NCI-H524 (cell line): Measurements from ENCODE around the gene NUDT7.
A peak's percentile ranks its signal among the peaks of the same experiment; 100 is the strongest.

Source experiments
- DNase-seq, 2 experiments: peaks; one replicate each; lab custom pipeline; 2025; lab: John Stamatoyannopoulos, UW

The NUDT7 gene

GRCh38 chr16:77722309-77723107, at the start of gene NUDT7:
Gene NUDT7, plus strand, starts transcription at chr16:77722514. Its CDS starts 69 bp downstream, at chr16:77722583.
- peak; percentile 94 to 97 for DNase-seq

GRCh38 chr16:77674888-77675287, 47.4 kb upstream of the NUDT7 start:
- no peak for DNase-seq

GRCh38 chr16:77675464-77676324, 46.6 kb upstream of the NUDT7 start:
- DNase-seq = peak; percentile 85 to 91

DNA sequence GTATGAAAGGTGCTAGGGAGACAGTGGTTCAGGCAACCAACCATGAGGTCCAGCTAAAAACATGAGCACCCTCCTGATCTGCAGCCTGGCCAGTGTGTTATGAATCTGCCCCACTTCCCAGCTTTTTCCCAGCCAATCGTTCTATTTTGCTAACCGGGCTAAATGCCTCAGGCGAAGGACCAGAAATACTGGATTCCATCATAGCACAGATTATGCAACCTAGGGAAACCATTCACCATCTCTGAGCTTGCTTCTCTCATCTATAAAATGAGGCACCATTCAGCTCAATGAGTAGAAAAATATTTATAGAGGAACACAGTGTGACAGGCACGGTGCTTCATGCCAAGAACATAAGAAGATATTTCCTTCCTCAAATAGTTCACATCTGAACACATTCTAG, 45.2 kb upstream of the NUDT7 start:
- no peak for DNase-seq

DNA sequence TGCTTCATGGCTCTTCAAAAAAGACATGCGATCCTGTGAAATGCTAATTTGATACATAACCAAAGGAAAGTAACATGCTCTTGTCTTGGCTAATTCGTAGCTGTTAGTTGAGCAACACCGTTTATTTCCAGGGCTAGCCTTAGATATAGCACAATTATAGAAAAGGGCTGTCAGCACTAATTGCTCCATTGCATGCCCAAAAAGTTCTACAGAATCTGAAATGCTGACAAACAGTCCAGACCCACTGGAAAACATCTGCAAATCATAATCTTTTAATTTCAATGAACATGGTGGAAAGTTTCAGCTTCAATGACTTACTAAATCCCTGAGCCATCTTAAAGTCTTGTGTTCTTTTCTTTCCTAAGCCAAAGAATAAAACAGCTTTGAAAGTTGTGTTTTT, 42.9 kb upstream of the NUDT7 start:
- no peak for DNase-seq

DNA sequence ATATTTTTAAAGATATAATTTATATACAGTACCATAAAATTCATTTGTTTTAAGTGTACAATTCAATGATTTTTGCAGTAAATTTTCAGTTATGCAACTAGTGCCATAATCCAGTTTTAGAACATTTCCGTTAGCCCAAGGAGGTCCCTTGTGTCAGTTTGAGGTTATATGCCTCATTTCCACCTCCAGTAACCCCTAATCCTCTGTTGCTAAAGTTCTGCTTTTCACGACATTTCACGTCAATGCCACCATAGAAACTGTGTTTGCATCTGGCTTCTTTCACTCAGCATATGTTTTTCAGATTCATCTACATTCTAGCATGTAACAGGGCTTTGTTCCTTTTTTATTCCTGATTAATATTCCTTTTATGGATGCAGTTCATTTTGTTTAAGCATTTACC, 42.4 kb upstream of the NUDT7 start:
- DNase-seq = no peak

GRCh38 chr16:77680496-77680895, 41.8 kb upstream of the NUDT7 start:
- no peak for DNase-seq

DNA sequence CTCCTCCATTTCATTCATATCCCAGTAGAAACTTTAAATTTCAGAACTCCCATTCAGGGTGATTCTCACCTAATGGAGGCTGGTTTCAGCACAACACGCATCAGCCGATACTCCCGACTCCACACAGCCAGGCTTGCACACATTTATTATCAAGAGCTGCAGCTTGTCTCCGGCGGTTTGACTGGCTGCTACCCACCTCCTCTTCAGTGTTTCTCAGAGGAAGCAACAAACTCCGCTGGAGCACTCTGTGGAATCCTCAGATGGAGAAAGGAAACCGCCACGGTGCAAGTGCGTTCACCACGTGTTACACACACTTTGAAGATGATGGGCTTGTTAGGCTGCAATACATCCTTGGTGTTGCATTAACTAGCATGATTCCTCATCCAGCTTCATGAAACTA, 39.7 kb upstream of the NUDT7 start:
- no peak for DNase-seq

DNA sequence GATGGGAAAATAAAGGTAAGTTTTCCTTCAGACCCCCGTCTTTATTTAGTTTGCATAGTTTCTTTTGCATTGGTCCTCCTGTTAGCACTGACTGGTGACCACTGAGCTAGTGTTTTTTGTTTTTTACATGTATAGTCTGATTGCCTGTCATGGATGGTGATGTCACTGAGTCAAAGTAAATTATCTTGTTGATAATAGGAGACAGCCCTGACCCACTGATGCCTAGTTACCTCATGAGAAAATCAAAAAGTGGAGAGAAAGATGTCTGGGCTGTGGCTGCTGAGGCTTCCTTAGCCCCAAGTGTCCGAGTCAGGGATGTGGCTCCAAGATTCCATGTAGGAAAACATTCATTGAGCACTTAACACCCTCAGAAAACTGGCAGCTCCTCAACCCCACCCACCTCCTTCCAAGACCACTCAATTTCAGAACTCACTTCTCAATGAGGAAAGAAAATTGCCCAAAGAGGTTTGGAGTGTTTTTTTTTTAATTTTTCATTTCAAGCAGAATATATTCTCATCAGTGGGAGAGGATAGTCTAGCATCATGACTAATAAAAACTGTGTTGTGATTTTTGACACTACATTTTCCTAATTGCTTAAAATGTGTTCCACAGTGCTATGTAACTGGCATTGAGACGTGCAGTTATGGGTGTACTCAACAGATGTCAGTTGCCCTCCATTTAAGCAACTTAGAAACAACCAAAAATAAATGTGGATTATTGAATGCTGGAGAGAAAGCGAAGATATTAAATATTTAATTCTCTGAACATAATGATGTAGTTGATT, 38.7 kb upstream of the NUDT7 start:
- peak in 1 of 2 experiments; percentile 45 for DNase-seq

- peak in 1 of 2 experiments; percentile 53 for DNase-seq
These were observed 38.2 kb upstream of the NUDT7 start for GRCh38 chr16:77684181-77684526.

DNA sequence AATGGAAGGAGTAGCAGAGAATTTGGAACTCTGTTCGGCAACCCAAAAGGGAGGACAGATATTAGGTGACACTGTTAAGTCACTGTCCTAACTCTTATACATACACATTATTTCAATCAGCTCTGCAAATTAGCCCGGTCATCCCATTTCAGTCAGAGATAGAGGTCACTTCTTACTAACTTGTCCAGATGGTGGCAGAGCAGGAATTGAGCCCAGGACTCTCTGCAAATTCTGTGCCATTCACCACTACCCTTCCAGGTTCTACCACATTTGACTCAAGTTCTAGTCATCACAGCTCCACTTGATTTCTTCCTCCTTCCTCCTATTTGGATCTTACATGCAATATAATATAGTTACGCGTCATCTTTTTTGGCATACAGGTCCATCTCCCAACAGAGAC, 35.9 kb upstream of the NUDT7 start:
- DNase-seq = no peak

GRCh38 chr16:77689971-77690370, 32.3 kb upstream of the NUDT7 start:
- no peak for DNase-seq

DNA sequence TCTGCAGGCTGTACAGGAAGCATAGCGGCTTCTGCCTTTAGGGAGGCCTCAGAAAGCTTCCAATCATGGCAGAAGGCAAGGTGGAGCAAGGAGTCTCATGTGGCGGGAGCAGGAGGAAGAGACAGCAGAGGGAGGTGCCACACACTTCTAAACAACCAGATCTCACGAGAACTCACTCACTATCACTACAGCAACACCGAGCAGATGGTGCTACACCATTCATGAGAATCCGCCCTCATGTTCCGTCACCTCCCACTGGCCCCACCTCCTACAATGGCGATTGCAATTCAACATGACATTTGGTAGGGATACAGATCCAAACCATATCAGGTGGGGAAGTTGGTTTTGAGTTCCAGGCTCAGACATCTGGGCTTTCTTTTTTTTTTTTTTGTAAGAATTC, 31.9 kb upstream of the NUDT7 start:
- peak; percentile 45 to 55 for DNase-seq

- no peak for DNase-seq
These were observed 29.7 kb upstream of the NUDT7 start for GRCh38 chr16:77692612-77693011.

GRCh38 chr16:77696149-77696548, 26.2 kb upstream of the NUDT7 start:
- peak in 1 of 2 experiments; percentile 18 for DNase-seq

GRCh38 chr16:77700846-77701245, 21.5 kb upstream of the NUDT7 start:
- DNase-seq = no peak

DNA sequence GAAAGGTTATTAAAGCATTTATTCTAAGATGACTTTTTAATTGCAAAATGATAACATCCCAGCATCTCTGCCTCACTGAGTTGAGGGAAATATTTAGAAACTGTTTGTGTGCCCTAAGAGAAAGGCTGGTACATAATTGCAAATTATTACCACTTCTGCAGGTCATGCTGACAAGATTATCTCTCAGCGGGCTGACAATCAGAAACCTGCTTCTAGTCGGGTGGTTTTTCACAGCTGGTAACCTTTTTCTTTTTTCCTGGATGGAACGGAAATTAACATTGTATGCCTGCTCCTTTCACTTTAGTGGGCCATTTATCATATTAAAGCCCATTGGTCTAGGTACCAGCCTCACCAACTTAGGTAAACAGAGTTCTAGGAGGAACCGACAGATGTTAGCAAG, 17.0 kb upstream of the NUDT7 start:
- DNase-seq = no peak

GRCh38 chr16:77711179-77711578, 11.1 kb upstream of the NUDT7 start:
- DNase-seq = no peak

- no peak for DNase-seq
These were observed 10.5 kb upstream of the NUDT7 start for GRCh38 chr16:77711775-77712174.

DNA sequence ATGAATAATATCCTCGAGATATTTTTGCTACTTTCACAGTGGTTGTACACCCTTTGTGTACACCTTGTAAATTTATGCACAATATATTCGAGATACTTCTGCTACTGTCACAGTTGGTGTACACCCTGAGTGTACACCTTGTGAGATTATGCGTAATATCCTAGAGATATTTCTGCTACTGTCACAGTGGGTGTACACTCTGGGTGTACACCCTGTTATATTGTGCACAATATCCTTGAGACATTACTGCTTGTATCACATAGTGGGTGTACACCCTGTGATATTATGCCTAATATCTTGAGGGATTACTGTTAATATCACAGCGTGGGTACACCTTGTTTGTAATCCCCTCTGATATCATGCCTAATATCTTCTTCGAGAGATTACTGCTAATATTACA, 7.2 kb upstream of the NUDT7 start:
- no peak for DNase-seq

DNA sequence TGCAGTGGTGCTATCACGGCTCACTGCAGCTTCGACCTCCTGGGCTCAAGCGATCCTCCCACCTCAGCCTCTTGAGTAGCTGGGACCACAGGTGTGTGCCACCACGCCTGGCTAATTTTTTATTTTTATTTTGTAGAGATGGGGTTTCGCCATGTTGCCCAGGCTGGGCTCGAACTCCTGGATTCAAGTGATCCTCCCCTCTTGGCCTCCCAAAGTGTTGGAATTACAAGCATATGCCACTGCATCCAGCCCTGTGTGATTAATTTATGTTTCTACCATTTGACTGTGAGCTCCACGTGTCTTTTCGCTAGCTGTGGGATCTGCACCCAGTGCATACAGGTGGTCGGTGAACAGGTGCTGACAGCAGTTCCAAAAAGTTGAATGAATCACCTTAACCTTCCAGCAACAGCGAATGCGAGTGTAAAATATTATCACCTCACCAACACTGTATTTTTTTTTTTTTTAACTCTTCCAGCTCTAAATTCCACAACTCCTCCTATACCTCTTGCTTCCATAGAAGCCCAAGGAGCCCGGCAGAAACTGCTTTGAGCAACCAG, 484 bp upstream of the NUDT7 start:
- peak in 1 of 2 experiments; percentile 32 for DNase-seq

- peak in 1 of 2 experiments; percentile 40 for DNase-seq
These were observed 797 bp downstream of the NUDT7 start for GRCh38 chr16:77723108-77723514.
